GM23338 (cell line): Measurements from ENCODE around the gene PPP2R1A. TPM values are rescaled to one million over a fixed set of nuclear protein-coding genes. Genes with fewer than 3 reads are reported as not detected.

Source experiments
- ATAC-seq: fragments of 200-7000 bp; cut with Tn5 transposase; 3 replicates; pipeline ENCODE4 v1.9.1; 2020
- DNase-seq: peaks from one replicate; pipeline ENCODE4 v3.0.0-alpha.2; 2015; ENCODE audit warnings: low spot score
- H2AFZ ChIP-seq: fragments of 200-600 bp; sonication (generic); 2 replicates; pipeline ENCODE4 v1.8.0; 2016; ENCODE audit warnings: antibody characterized with exemption, mild to moderate bottlenecking, moderate library complexity
- H3F3A ChIP-seq: fragments of 200-600 bp; sonication (generic); replicated peaks from 2 replicates; pipeline ENCODE4 v1.8.0; 2017; ENCODE audit warnings: antibody characterized with exemption, mixed run types, low read depth
- H3K27ac ChIP-seq: fragments of 200-600 bp; sonication (generic); 2 replicates; pipeline ENCODE4 v1.6.1; 2016; ENCODE audit warnings: low read depth
- H3K27me3 ChIP-seq: fragments of 200-600 bp; sonication (generic); 2 replicates; pipeline ENCODE4 v1.8.0; 2016; ENCODE audit warnings: mild to moderate bottlenecking, mixed run types, moderate library complexity; ENCODE audit not compliant: insufficient read depth
- H3K36me3 ChIP-seq: fragments of 200-600 bp; sonication (generic); 2 replicates; pipeline ENCODE4 v1.8.0; 2016; ENCODE audit warnings: mild to moderate bottlenecking; ENCODE audit not compliant: insufficient read depth
- H3K4me1 ChIP-seq: fragments of 200-600 bp; sonication (generic); 2 replicates; pipeline ENCODE4 v1.8.0; 2016; ENCODE audit warnings: mild to moderate bottlenecking, moderate library complexity; ENCODE audit not compliant: insufficient read depth
- H3K4me2 ChIP-seq: fragments of 200-600 bp; sonication (generic); 2 replicates; pipeline ENCODE4 v1.7.1; 2017; ENCODE audit warnings: mixed run types
- H3K4me3 ChIP-seq: fragments of 200-600 bp; sonication (generic); 2 replicates; pipeline ENCODE4 v1.6.1; 2016; ENCODE audit warnings: mixed run types
- H3K79me2 ChIP-seq: fragments of 200-600 bp; sonication (generic); replicated peaks from 2 replicates; pipeline ENCODE4 v1.8.0; 2017; ENCODE audit warnings: mild to moderate bottlenecking; ENCODE audit not compliant: insufficient read depth
- H3K9me2 ChIP-seq: fragments of 200-600 bp; sonication (generic); 2 replicates; pipeline ENCODE4 v1.8.0; 2017; ENCODE audit not compliant: insufficient read depth
- H4K20me1 ChIP-seq: fragments of 200-600 bp; sonication (generic); replicated peaks from 2 replicates; pipeline ENCODE4 v1.8.0; 2017; ENCODE audit warnings: mild to moderate bottlenecking; ENCODE audit not compliant: insufficient read depth
- H3K27ac Mint-ChIP-seq: 2 replicates; pipeline ENCODE4 v1.8.0; 2020; ENCODE audit warnings: inconsistent platforms, mild to moderate bottlenecking, moderate library complexity, mixed read lengths
- H3K27me3 Mint-ChIP-seq: 3 replicates; pipeline ENCODE4 v1.8.0; 2022; ENCODE audit warnings: low read depth, mild to moderate bottlenecking, moderate library complexity, mixed read lengths, inconsistent platforms; ENCODE audit not compliant: insufficient read depth, poor library complexity
- H3K36me3 Mint-ChIP-seq: 3 replicates; pipeline ENCODE4 v1.8.0; 2021; ENCODE audit warnings: low read depth, mild to moderate bottlenecking, inconsistent platforms, moderate library complexity, mixed read lengths
- H3K4me1 Mint-ChIP-seq: 3 replicates; pipeline ENCODE4 v1.8.0; 2020; ENCODE audit warnings: mild to moderate bottlenecking, inconsistent platforms, mixed read lengths
- H3K4me3 Mint-ChIP-seq: 3 replicates; pipeline ENCODE4 v1.8.0; 2021; ENCODE audit warnings: moderate library complexity, mild to moderate bottlenecking, inconsistent platforms, mixed read lengths
- H3K9me3 Mint-ChIP-seq: 3 replicates; pipeline ENCODE4 v1.8.0; 2020; ENCODE audit warnings: moderate library complexity, mild to moderate bottlenecking, inconsistent platforms, mixed read lengths
- ETS1 ChIP-seq: IDR thresholded peaks from 2 replicates; pipeline ENCODE4 v1.6.1; 2016; ENCODE audit warnings: antibody characterized with exemption
- EZH2phosphoT487 ChIP-seq: fragments of 200-600 bp; sonication (generic); IDR thresholded peaks from one replicate; pipeline ENCODE4 v1.8.1; 2018; ENCODE audit warnings: antibody characterized with exemption; ENCODE audit not compliant: unreplicated experiment
- NANOG ChIP-seq: IDR thresholded peaks from 2 replicates; pipeline ENCODE4 v1.6.1; 2016; ENCODE audit warnings: antibody characterized with exemption, borderline replicate concordance
- ZNF114 ChIP-seq: fragments of 250-450 bp; sonication (Bioruptor Pico); IDR thresholded peaks from 2 replicates; pipeline ENCODE4 v1.5.0; 2020; ENCODE audit warnings: mild to moderate bottlenecking, moderate library complexity
- polyA plus RNA-seq: library from polyadenylated mRNA; unstranded; fragments of >200 nt; fragmentation: Nextera tagmentation; extraction: Ambion mirVana; gene quantifications from 2 replicates; pipeline ENCODE4 v1.2.1, GENCODE V29; 2016
- total RNA-seq: library from RNA; depleted of rRNA; stranded (reverse); fragments of >200 nt; shearing (Covaris generic); gene quantifications from 2 replicates; pipeline ENCODE4 v1.2.3, GENCODE V29; 2014
- TF ChIP-seq, protein P1 (sequence below), 2 experiments: fragments of 200-600 bp in 1 of 2; sonication (generic) in 1 of 2; conservative IDR thresholded peaks; 2 replicates each; pipeline versions ENCODE4 v1.5.1 to v1.6.1; 2016 to 2017; ENCODE audit warnings: antibody characterized with exemption in 2 of 2, low read depth in 2 of 2, mild to moderate bottlenecking in 2 of 2, moderate library complexity in 1 of 2
- TF ChIP-seq, protein P2 (sequence below): fragments of 250-450 bp; sonication (Bioruptor Pico); IDR thresholded peaks from 2 replicates; pipeline ENCODE4 v1.5.0; 2020; ENCODE audit warnings: mild to moderate bottlenecking, moderate library complexity

PPP2R1A gene
- total and polyA plus RNA-seq, 2 experiments from 2014 or later = 212 to 381 TPM

DNA sequence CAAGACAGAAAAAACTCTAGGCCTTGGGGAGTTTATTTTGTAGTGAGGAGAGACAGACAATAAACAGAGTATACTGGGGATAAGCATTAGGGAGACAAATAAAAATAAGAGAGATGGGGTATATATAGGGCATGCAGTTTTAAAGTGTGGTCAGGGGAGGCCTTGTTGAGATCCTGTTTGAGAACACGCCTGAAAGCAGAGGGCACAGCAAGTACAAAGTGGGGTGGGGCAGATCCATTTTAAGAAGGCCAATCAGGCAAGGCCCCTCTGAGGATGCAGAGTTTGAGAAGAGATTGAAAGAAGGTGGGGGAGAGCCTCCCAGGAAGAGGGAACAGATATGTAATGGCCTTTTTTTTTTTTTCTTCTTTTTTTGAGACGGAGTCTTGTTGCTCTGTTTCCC lies 2.1 kb downstream of the PPP2R1A start:
- Mint-ChIP-seq H3K27me3 (peaks cover 10% of the 10 kb centered on the region), H3K4me1 (peaks cover 35% of the 10 kb centered on the region), H3K36me3 (peaks cover 48% of the 10 kb centered on the region), H3K27ac (peak overlapping the region; percentile 100), H3K9me3 (no peaks in the 10 kb centered on the region; the same call in 1 of the 3 replicates), H3K4me3 (peak overlapping the region; percentile 99)
- peaks cover 18% of the 10 kb centered on the region for H3K4me1 ChIP-seq
- H3K27ac ChIP-seq = no peak overlapping the region
- H3K4me2 ChIP-seq = peak overlapping the region; percentile 97
- H3K79me2 ChIP-seq = peaks cover 67% of the 10 kb centered on the region
- peaks cover 16% of the 10 kb centered on the region for H3K36me3 ChIP-seq
- TF ChIP-seq, protein P1, sequence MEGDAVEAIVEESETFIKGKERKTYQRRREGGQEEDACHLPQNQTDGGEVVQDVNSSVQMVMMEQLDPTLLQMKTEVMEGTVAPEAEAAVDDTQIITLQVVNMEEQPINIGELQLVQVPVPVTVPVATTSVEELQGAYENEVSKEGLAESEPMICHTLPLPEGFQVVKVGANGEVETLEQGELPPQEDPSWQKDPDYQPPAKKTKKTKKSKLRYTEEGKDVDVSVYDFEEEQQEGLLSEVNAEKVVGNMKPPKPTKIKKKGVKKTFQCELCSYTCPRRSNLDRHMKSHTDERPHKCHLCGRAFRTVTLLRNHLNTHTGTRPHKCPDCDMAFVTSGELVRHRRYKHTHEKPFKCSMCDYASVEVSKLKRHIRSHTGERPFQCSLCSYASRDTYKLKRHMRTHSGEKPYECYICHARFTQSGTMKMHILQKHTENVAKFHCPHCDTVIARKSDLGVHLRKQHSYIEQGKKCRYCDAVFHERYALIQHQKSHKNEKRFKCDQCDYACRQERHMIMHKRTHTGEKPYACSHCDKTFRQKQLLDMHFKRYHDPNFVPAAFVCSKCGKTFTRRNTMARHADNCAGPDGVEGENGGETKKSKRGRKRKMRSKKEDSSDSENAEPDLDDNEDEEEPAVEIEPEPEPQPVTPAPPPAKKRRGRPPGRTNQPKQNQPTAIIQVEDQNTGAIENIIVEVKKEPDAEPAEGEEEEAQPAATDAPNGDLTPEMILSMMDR (conservative IDR thresholded peaks at IDR 0.05; ENCODE audit: low read depth in 2 of 2) = no peak
- TF ChIP-seq EZH2phosphoT487 = no peak
- TF ChIP-seq, protein P2, sequence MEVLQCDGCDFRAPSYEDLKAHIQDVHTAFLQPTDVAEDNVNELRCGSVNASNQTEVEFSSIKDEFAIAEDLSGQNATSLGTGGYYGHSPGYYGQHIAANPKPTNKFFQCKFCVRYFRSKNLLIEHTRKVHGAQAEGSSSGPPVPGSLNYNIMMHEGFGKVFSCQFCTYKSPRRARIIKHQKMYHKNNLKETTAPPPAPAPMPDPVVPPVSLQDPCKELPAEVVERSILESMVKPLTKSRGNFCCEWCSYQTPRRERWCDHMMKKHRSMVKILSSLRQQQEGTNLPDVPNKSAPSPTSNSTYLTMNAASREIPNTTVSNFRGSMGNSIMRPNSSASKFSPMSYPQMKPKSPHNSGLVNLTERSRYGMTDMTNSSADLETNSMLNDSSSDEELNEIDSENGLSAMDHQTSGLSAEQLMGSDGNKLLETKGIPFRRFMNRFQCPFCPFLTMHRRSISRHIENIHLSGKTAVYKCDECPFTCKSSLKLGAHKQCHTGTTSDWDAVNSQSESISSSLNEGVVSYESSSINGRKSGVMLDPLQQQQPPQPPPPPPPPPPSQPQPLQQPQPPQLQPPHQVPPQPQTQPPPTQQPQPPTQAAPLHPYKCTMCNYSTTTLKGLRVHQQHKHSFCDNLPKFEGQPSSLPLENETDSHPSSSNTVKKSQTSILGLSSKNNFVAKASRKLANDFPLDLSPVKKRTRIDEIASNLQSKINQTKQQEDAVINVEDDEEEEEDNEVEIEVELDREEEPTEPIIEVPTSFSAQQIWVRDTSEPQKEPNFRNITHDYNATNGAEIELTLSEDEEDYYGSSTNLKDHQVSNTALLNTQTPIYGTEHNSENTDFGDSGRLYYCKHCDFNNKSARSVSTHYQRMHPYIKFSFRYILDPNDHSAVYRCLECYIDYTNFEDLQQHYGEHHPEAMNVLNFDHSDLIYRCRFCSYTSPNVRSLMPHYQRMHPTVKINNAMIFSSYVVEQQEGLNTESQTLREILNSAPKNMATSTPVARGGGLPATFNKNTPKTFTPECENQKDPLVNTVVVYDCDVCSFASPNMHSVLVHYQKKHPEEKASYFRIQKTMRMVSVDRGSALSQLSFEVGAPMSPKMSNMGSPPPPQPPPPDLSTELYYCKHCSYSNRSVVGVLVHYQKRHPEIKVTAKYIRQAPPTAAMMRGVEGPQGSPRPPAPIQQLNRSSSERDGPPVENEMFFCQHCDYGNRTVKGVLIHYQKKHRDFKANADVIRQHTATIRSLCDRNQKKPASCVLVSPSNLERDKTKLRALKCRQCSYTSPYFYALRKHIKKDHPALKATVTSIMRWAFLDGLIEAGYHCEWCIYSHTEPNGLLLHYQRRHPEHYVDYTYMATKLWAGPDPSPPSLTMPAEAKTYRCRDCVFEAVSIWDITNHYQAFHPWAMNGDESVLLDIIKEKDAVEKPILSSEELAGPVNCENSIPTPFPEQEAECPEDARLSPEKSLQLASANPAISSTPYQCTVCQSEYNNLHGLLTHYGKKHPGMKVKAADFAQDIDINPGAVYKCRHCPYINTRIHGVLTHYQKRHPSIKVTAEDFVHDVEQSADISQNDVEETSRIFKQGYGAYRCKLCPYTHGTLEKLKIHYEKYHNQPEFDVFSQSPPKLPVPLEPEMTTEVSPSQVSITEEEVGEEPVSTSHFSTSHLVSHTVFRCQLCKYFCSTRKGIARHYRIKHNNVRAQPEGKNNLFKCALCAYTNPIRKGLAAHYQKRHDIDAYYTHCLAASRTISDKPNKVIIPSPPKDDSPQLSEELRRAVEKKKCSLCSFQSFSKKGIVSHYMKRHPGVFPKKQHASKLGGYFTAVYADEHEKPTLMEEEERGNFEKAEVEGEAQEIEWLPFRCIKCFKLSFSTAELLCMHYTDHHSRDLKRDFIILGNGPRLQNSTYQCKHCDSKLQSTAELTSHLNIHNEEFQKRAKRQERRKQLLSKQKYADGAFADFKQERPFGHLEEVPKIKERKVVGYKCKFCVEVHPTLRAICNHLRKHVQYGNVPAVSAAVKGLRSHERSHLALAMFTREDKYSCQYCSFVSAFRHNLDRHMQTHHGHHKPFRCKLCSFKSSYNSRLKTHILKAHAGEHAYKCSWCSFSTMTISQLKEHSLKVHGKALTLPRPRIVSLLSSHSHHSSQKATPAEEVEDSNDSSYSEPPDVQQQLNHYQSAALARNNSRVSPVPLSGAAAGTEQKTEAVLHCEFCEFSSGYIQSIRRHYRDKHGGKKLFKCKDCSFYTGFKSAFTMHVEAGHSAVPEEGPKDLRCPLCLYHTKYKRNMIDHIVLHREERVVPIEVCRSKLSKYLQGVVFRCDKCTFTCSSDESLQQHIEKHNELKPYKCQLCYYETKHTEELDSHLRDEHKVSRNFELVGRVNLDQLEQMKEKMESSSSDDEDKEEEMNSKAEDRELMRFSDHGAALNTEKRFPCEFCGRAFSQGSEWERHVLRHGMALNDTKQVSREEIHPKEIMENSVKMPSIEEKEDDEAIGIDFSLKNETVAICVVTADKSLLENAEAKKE (CRISPR knock-in tag) = no peak
- TF ChIP-seq ETS1 = no peak
- no peak for TF ChIP-seq NANOG
- TF ChIP-seq ZNF114 (CRISPR knock-in tag) = no peak
- ATAC-seq (no peak), DNase-seq (peak; percentile 7)
- no peaks in the 10 kb centered on the region for H3K9me2 ChIP-seq
- no peaks in the 10 kb centered on the region; the same call in 1 of the 2 replicates for H3F3A ChIP-seq
- H3K4me3 ChIP-seq = peak overlapping the region; percentile 63
- H2AFZ ChIP-seq = no peak overlapping the region
- peaks cover 19% of the 10 kb centered on the region for H4K20me1 ChIP-seq
- H3K27me3 ChIP-seq = no peaks in the 10 kb centered on the region
